ENCODE measurements around the gene SMARCA4.
"Not testable (repeated sequence)": the region's sequence is repeated elsewhere in the genome, so short reads cannot be mapped to it uniquely, and the experiment has no call there.

The SMARCA4 gene

GRCh38 chr19:11041194-11041593 lies 80.4 kb downstream of the SMARCA4 start:
- no peak for DNase-seq

DNA sequence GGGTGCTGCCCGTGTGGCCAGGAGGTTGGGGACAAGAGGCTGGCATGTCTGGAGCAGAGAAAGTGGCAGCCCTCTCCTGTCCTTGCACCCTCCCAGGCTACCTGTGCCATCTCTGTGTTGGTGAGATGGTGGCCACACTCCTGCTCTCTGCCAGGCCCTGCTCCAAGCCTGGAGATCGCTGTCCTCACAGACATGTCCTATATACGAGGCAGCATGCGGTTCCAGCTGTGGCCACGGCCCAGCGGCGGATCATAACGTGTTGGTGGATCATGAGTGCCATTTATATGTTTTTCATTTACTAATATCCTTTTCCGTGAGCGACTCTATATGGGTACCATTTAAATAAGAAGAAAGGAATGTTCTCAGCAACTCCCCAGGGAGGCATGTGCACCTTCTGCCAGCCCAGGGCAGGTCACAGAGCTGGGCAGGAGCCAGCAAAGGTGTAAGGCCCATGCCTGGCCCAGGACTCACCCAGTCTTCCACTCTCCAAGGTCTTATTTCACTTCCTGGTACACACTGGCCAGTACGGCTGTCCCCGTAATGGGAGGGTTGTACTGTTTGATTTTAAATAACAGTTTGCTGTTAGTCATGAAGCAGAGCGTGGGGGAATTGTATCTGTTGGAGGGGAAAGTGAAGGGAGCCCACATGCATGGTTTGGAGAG lies 81.3 kb downstream of the SMARCA4 start:
- no peak for DNase-seq

DNA sequence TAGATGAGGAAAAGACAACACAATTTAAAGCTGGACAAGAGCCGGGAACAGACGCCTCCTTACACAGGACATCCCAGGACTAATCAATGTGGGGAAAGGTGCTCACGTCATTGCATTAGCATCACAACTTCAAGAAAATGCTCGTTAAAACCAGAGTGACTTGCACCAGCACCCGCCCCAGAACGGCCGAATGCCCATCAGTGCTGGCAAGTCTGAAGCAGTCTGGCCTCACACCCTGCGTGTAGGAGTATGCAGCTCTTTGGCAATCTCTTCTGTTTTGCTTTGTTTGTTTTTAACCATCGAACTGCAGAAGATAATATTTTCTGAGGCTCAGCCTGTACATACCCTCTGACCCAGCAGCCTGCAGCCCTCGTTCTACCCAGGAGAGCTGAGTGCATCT lies 83.6 kb downstream of the SMARCA4 start:
- no peak for DNase-seq

GRCh38 chr19:11045536-11045935 lies 84.7 kb downstream of the SMARCA4 start:
- DNase-seq, result no peak

DNA sequence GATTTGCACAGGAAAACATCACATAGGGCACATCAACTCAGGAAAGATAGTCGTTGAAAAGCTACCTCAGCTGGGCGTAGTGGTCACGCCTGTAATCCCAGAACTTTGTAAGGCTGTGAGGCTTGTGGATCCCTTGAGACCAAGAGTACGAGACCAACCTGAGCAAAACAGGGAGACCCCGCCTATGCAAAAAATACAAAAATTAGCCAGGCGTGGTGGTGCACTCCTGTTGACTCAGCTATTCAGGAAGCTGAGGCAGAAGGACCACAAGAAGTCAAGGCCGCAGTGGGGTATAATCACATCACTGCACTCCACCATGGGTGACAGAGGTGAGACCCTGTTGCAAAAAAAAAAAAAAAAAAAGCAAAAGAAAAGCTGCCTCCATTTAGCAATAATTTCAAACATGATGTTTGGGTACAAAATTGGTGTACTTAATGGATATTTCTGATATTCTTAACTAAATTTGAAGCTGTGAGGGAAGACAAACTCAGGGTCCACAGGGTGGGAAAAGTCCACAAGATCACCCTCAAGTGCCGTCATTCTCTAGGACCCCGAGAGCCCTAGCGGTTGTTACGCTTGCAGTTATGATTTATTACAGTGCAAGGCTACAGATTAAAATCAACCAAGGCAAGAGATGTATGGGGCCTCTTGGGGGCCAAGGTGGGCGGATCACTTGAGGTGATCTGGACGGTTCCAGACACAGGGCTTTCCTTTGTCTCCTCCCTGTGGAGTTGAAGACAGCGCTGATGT lies 86.0 kb downstream of the SMARCA4 start:
- DNase-seq, result no peak

DNA sequence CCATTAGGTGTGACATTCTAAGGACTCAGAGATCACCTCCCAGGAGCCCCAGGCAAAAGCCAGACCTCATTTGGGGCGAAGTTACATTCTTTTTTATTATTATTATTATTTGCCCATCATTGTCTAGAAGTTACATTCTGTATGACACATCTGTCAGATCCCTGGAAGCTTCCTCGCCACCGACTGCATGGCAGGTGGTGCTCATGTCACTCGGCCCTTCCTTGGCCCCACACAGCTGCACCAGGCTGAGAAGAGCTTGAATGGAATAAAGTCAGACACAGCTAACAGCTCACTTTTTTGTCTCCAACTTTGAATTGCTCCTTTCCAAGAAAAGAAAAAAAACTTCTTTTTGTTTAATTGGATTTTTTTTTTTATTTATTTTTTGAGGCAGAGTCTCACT lies 87.0 kb downstream of the SMARCA4 start:
- no peak for DNase-seq

DNA sequence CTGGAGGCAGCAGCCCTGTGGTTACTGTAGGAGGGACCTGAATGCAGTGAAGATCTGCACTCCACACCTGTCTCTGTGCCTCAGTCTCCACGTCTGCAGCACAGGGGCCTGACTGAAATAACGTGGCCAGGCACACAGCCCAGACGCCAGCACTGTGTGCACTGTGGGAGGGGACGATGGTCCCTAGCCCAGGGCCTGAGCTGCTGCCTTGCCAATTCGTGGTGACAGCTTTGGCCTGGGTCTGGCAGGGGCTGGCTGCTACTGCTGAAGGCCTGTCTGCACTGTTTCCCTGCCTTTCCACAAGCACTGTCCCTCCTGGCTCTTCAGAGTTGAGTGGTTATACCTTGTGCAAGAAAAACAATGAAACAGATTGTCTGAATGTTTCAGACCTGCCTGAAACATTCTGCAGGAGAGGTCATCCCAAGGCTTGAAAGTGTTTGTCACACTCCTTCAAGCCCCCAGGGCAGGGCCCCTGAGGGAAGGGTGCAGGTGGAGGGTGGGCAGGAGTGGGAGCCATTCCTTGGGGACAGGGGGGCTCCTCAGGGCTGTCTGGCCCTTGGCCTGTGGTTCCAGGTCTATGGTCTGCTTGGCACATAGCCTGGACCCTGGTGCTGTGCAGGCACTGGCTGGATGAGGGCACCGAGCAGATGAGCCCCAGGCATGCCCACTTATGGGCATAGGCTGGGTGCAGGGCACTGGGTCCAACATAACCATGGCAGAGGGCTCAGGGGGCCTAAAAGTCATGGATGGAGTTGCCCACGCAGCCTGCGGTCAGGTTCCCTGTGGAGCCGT lies 89.7 kb downstream of the SMARCA4 start:
- no peak for DNase-seq

- no peak for DNase-seq
Measured at GRCh38 chr19:11053817-11054195, 93.0 kb downstream of the SMARCA4 start.

DNA sequence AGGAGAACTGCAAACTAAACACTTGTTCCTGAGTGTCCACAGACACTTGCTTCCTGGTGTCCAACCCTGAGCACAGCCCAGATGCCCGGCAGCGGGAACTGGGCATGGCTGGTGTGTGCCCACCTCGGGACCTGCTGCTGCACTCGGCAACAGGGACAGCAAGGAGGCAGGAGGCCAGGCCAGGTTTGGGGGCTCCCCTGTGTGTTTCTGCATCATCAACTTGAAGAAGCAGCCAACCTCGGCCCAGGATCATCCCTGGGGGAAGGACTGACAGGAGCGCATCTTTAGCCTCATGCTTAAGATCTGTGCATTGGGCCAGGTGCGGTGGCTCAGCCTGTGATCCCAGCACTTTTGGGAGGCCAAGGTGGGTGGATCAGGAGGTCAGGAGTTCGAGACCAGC lies 93.4 kb downstream of the SMARCA4 start:
- no peak for DNase-seq

DNA sequence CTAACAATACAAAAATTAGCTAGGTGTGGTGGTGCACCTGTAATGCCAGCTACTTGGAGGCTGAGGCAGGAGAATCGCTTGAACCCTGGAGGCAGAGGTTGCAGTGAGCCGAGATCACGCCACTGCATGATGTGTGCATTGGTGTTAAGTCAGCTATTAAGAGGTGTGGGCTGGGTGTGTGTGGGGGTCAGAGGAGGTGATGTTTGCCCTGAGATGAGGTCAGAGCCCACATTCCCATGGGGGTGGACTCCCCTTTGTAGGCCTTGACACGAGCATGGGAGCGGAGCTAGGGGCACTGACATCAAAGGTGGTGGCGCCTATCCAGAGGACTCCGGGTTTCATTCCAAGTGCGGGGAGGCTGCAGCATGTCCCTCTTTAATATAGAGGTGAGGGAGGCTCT lies 93.8 kb downstream of the SMARCA4 start:
- DNase-seq, result no peak

GRCh38 chr19:11058246-11059030 lies 97.6 kb downstream of the SMARCA4 start:
- no peak for DNase-seq

DNA sequence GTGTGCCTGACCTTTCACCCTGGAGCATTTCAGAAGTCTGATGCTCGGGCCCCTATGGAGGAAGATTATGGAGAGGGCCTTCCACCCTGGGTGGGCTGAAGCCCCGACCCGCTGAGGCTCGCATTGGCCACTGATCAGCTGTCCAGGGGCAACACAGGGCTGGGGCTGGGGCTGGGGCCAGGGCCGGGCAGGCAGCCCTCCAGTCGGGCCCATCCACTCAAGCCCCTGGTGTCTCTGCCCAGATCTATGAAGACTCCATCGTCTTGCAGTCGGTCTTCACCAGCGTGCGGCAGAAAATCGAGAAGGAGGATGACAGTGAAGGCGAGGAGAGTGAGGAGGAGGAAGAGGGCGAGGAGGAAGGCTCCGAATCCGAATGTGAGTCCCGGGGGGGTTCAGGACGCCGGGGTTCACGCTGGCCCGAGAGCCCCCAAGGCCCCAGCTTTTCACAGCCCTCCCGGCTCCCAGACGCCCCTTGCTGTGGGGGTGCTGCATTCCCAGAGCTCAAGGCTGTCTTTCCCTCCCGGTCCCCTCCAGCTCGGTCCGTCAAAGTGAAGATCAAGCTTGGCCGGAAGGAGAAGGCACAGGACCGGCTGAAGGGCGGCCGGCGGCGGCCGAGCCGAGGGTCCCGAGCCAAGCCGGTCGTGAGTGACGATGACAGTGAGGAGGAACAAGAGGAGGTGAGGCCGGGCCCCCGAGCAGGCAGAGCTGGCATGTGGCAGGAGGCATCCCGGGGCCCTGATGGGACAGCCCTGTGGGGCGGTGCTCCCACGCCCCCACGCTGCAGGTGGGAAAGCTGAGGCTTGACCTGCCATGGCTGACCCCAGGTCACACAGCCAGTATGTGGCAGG lies 98.9 kb downstream of the SMARCA4 start:
- no peak for DNase-seq

DNA sequence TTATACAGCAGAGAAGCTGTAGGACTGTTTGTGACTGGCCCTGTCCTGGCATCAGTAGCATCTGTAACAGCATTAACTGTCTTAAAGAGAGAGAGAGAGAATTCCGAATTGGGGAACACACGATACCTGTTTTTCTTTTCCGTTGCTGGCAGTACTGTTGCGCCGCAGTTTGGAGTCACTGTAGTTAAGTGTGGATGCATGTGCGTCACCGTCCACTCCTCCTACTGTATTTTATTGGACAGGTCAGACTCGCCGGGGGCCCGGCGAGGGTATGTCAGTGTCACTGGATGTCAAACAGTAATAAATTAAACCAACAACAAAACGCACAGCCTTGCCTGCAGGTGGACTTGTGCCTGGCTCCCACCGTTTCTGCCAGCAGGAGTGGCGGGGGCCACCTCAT lies 101.1 kb downstream of the SMARCA4 start:
- DNase-seq, result no peak

GRCh38 chr19:11063434-11063833 lies 102.6 kb downstream of the SMARCA4 start:
- no peak for DNase-seq

- DNase-seq, result no peak
Measured at GRCh38 chr19:11064831-11065303, 104.0 kb downstream of the SMARCA4 start.

DNA sequence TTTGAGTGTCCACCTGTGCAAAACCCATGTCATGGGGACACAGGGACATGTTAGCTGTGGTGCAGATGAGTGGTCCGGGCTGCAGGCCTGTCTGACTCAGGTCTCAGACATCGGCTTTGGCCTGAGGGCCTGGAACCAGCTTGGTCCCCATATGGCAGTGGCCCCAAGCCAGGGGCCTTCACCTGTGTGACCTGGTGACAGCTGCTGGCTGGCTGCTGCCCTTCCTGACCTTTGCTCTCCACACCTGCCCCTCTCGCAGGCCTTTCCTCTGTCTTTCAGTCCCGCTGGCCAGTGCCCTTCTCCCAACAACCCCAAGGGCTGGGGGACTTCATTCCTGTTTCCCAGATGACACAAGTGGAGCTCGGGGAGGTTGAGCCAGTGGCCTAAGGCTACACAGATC lies 105.5 kb downstream of the SMARCA4 start:
- no peak for DNase-seq

- DNase-seq, result no peak
Measured at GRCh38 chr19:11067356-11068113, 106.7 kb downstream of the SMARCA4 start.

GRCh38 chr19:11069561-11069960 lies 108.7 kb downstream of the SMARCA4 start:
- no peak for DNase-seq

DNA sequence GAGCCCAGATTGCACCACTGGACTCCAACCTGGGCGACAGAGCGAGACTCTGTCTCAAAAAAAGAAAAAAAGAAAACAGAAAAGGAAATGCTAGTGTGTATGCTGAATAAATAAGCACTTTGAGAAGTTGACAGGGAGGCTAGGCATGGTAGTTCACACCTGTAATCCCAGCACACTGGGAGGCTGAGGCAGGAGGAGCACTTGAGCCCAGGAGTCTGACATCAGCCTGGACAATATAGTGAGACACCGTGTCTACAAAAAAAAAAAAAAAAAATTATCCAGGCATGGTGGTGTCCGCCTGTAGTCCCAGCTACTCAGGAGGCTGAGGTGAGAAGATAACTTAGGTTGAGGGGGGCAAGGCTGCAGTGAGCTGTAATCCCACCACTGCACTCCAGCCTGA lies 109.3 kb downstream of the SMARCA4 start:
- DNase-seq, result no peak

DNA sequence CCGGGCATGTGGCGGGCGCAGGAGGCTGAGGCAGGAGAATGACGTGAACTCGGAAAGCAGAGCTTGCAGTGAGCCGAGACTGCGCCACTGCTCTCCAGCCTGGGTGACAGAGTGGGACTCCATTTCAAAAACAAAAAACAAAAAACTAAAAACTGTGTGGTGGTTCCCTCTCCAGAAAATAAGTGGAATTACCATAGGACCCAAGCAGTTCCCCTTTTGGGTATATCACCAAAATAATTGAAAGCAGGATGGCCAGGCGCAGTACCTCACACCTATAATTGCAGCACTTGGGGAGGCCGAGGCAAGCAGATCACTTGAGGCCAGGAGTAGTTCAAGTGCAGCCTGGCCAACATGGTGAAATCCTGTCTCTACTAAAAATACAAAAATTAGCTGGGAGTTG lies 112.7 kb downstream of the SMARCA4 start:
- no peak for DNase-seq

DNA sequence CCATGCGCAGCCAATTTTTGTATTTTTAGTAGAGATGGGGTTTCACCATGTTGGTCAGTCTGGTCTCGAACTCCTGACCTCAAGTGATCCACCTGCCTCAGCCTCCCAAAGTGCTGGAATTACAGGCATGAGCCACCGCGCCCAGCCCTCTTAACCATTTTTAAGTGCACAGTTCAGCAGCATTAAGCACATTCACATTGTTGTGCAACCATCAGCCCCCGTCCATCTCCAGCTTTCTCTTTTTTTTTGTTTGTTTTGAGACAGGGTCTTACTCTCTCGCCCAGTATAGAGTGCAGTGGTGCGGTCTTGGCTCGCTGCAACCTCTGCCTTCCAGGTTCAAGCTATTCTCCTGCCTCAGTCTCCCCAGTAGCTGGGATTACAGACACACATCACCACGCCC lies 116.0 kb downstream of the SMARCA4 start:
- not testable (repeated sequence) for DNase-seq

Measured in islet precursor cell (in vitro differentiated cells).